Parathyroid adenoma (tissue), 2 donors: ENCODE data around the gene PRSS23.

Experiments used
- H2AFZ ChIP-seq: fragments of 300-600 bp; sonication (generic); one replicate; pipeline ENCODE4 v1.7.0; 2017; ENCODE audit warnings: antibody characterized with exemption, mild to moderate bottlenecking
- H3K27ac ChIP-seq: fragments of 300-600 bp; sonication (generic); one replicate; pipeline ENCODE4 v1.7.0; 2017
- H3K27me3 ChIP-seq: fragments of 300-600 bp; sonication (generic); one replicate; pipeline ENCODE4 v1.7.0; 2017; ENCODE audit warnings: low read length; ENCODE audit not compliant: control insufficient read depth, insufficient read depth
- H3K36me3 ChIP-seq: fragments of 300-600 bp; sonication (generic); one replicate; pipeline ENCODE4 v1.7.0; 2017; ENCODE audit warnings: low read length; ENCODE audit not compliant: control insufficient read depth, insufficient read depth
- H3K4me1 ChIP-seq: fragments of 300-600 bp; sonication (generic); one replicate; pipeline ENCODE4 v1.7.0; 2017; ENCODE audit warnings: control low read depth
- H3K4me2 ChIP-seq: fragments of 300-600 bp; sonication (generic); one replicate; pipeline ENCODE4 v1.7.0; 2017; ENCODE audit warnings: low read length
- H3K4me3 ChIP-seq: fragments of 300-600 bp; sonication (generic); one replicate; pipeline ENCODE4 v1.7.0; 2017; ENCODE audit warnings: low read depth, low read length
- H3K79me2 ChIP-seq: fragments of 300-600 bp; sonication (generic); one replicate; pipeline ENCODE4 v1.7.0; 2017; ENCODE audit warnings: control low read depth
- H3K9ac ChIP-seq: fragments of 300-600 bp; sonication (generic); one replicate; pipeline ENCODE4 v1.7.0; 2017; ENCODE audit warnings: mild to moderate bottlenecking
- H3K9me3 ChIP-seq: fragments of 300-600 bp; sonication (generic); one replicate; pipeline ENCODE4 v1.7.0; 2017; ENCODE audit warnings: low read length; ENCODE audit not compliant: control insufficient read depth
- TF ChIP-seq, protein P1 (sequence below): fragments of 300-600 bp; sonication (generic); IDR thresholded peaks from one replicate; pipeline ENCODE4 v1.7.0; 2017; ENCODE audit warnings: antibody characterized with exemption, mild to moderate bottlenecking
- donor health status: primary hyperparathyroidism.

Gene PRSS23

DNA sequence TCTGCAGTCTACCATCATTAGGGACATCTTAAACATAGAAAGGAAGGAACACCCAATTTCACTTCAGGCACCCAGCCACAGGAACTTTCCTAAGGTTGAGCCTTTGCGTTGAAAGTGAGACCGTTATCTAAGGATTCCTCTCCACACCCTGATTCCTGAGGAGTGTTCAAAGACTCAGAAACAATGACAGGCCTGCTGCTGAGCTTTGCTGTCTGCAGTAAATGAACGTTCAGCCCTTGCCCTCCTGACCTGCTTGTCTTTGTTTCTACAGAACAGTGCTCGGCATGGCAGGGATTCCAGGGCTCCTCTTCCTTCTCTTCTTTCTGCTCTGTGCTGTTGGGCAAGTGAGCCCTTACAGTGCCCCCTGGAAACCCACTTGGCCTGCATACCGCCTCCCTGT, 7.0 kb downstream of the PRSS23 start:
- H3K36me3 ChIP-seq = no peaks in the 10 kb centered on the region
- no peaks in the 10 kb centered on the region for H3K79me2 ChIP-seq
- H3K9ac ChIP-seq = no peak overlapping the region
- H3K27me3 ChIP-seq = no peaks in the 10 kb centered on the region
- H3K4me3 ChIP-seq = no peak overlapping the region
- no peaks in the 10 kb centered on the region for H3K9me3 ChIP-seq
- H3K4me1 ChIP-seq = peaks cover 15% of the 10 kb centered on the region
- TF ChIP-seq, protein P1, sequence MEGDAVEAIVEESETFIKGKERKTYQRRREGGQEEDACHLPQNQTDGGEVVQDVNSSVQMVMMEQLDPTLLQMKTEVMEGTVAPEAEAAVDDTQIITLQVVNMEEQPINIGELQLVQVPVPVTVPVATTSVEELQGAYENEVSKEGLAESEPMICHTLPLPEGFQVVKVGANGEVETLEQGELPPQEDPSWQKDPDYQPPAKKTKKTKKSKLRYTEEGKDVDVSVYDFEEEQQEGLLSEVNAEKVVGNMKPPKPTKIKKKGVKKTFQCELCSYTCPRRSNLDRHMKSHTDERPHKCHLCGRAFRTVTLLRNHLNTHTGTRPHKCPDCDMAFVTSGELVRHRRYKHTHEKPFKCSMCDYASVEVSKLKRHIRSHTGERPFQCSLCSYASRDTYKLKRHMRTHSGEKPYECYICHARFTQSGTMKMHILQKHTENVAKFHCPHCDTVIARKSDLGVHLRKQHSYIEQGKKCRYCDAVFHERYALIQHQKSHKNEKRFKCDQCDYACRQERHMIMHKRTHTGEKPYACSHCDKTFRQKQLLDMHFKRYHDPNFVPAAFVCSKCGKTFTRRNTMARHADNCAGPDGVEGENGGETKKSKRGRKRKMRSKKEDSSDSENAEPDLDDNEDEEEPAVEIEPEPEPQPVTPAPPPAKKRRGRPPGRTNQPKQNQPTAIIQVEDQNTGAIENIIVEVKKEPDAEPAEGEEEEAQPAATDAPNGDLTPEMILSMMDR = no peak
- H3K27ac ChIP-seq = no peak overlapping the region
- H2AFZ ChIP-seq = no peak overlapping the region
- no peak overlapping the region for H3K4me2 ChIP-seq

DNA sequence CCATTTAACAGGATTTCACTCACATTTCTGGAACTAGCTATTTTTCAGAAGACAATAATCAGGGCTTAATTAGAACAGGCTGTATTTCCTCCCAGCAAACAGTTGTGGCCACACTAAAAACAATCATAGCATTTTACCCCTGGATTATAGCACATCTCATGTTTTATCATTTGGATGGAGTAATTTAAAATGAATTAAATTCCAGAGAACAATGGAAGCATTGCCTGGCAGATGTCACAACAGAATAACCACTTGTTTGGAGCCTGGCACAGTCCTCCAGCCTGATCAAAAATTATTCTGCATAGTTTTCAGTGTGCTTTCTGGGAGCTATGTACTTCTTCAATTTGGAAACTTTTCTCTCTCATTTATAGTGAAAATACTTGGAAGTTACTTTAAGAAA, 9.2 kb downstream of the PRSS23 start:
- Histone ChIP-seq H3K79me2 (no peaks in the 10 kb centered on the region), H2AFZ (no peak overlapping the region), H3K4me3 (no peak overlapping the region), H3K9me3 (no peaks in the 10 kb centered on the region), H3K36me3 (no peaks in the 10 kb centered on the region), H3K4me1 (peaks cover 12% of the 10 kb centered on the region), H3K27me3 (no peaks in the 10 kb centered on the region), H3K4me2 (no peak overlapping the region), H3K9ac (no peak overlapping the region), H3K27ac (no peak overlapping the region)
- TF ChIP-seq, protein P1 = no peak

DNA sequence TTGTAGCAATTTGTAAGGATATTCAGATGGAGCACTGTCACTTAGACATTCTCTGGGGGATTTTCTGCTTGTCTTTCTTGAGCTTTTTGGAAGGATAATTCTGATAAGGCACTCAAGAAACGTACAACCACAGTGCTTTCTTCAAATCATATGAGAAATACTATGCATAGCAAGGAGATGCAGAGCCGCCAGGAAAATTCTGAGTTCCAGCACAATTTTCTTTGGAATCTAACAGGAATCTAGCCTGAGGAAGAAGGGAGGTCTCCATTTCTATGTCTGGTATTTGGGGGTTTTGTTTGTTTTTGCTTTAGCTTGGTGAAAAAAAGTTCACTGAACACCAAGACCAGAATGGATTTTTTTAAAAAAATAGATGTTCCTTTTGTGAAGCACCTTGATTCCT, 9.9 kb downstream of the PRSS23 start:
- H3K4me1 ChIP-seq = peaks cover 8% of the 10 kb centered on the region
- H3K9me3 ChIP-seq = no peaks in the 10 kb centered on the region
- H3K27me3 ChIP-seq = no peaks in the 10 kb centered on the region
- H3K4me3 ChIP-seq = no peak overlapping the region
- H3K36me3 ChIP-seq = no peaks in the 10 kb centered on the region
- H3K9ac ChIP-seq = no peak overlapping the region
- TF ChIP-seq, protein P1 = no peak
- H3K4me2 ChIP-seq = no peak overlapping the region
- H2AFZ ChIP-seq = no peak overlapping the region
- H3K27ac ChIP-seq = no peak overlapping the region
- H3K79me2 ChIP-seq = no peaks in the 10 kb centered on the region

DNA sequence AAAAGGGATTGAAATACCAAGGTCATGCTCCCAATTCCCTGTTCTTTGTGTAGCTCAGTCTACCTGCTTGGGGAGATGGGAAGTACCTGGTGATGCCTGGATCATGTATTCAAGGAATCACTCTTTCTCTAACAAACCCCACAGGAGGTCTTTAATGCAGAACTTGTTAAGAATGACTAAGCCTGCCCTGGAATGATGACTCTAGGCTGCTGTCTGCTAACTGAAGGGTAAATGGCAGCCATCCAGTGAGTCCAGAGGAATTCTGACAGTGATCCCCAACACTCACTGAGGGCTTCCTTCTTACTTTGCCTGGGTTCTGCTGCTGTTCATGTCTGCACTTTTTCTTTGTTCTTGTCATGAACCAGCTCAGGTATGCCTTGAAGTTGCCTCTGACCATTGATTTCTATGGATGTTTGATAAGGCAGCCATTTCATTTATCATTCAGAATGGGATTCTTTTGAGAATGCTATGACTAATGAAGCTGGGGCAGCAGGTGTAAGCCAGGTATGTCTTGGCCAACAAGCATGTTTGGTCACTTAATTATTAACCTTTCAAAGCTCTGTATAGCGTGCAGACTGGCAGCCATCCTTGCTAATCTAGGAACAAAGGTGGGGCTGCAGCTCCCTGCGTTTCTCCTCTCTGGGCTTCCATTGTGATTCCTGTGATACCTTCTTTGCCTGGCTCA, 11.4 kb downstream of the PRSS23 start:
- Histone ChIP-seq H3K4me3 (no peak overlapping the region), H3K9ac (no peak overlapping the region), H3K9me3 (no peaks in the 10 kb centered on the region), H3K79me2 (no peaks in the 10 kb centered on the region), H3K4me1 (no peaks in the 10 kb centered on the region), H3K36me3 (no peaks in the 10 kb centered on the region), H3K27me3 (no peaks in the 10 kb centered on the region), H2AFZ (no peak overlapping the region), H3K27ac (no peak overlapping the region), H3K4me2 (no peak overlapping the region)
- TF ChIP-seq, protein P1 = no peak

DNA sequence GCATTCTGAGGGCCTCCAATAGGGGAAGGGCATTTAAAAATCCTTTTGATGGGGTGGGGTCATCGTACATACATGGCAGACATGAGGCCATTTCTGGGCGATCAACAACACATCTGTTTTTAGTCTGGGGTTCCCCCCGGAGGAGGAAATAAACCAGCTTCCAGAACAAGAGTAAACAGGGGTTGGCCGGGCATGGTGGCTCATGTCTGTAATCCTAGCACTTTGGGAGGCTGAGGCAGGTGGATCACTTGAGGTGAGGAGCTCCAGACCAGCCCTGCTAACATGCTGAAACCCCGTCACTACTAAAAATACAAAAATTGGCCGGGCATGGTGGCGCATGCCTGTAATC, 12.0 kb downstream of the PRSS23 start:
- Histone ChIP-seq H3K27me3 (no peaks in the 10 kb centered on the region), H3K4me1 (no peaks in the 10 kb centered on the region), H3K36me3 (no peaks in the 10 kb centered on the region), H3K9ac (no peak overlapping the region), H3K27ac (no peak overlapping the region), H2AFZ (no peak overlapping the region), H3K9me3 (no peaks in the 10 kb centered on the region), H3K4me2 (no peak overlapping the region), H3K4me3 (no peak overlapping the region), H3K79me2 (no peaks in the 10 kb centered on the region)
- TF ChIP-seq, protein P1 = no peak
